DND-41 (cell line): ENCODE results near the gene CAPRIN1.

Source experiments
- ATAC-seq: fragments of 200-7000 bp; cut with Tn5 transposase; 3 replicates; pipeline ENCODE4 v1.9.1; 2021; ENCODE audit warnings: low read depth; ENCODE audit not compliant: insufficient read depth
- DNase-seq: peaks from one replicate; pipeline ENCODE4 v3.0.0-alpha.2; 2020
- H2AFZ ChIP-seq: 2 replicates; pipeline ENCODE4 v1.6.0; 2012; ENCODE audit warnings: low read depth, low read length
- H3K27ac ChIP-seq: 2 replicates; pipeline ENCODE4 v1.5.1; 2012; ENCODE audit warnings: low read length, inconsistent platforms
- H3K27me3 ChIP-seq: fragments of 200-600 bp; sonication (generic); 2 replicates; pipeline ENCODE4 v1.6.0; 2012; ENCODE audit warnings: low read length, mild to moderate bottlenecking, inconsistent platforms; ENCODE audit not compliant: insufficient read depth, poor library complexity
- H3K36me3 ChIP-seq: 2 replicates; pipeline ENCODE4 v1.5.1; 2012; ENCODE audit warnings: low read length, inconsistent platforms; ENCODE audit not compliant: insufficient read depth
- H3K4me1 ChIP-seq: 2 replicates; pipeline ENCODE4 v1.5.1; 2012; ENCODE audit warnings: mild to moderate bottlenecking, low read length; ENCODE audit not compliant: insufficient read depth
- H3K4me2 ChIP-seq: 2 replicates; pipeline ENCODE4 v1.6.0; 2012; ENCODE audit warnings: mild to moderate bottlenecking, moderate library complexity, low read length, inconsistent platforms; ENCODE audit not compliant: insufficient read depth
- H3K4me3 ChIP-seq, 2 experiments: fragments of 200-600 bp in 1 of 2; shearing (Covaris generic) in 1 of 2; 2 replicates each; pipeline ENCODE4 v1.5.1; 2012 to 2016; ENCODE audit warnings: inconsistent platforms in 2 of 2, low read length in 2 of 2, mild to moderate bottlenecking in 2 of 2, low read depth in 1 of 2, moderate library complexity in 1 of 2
- H3K79me2 ChIP-seq: 2 replicates; pipeline ENCODE4 v1.6.0; 2012; ENCODE audit warnings: low read length, inconsistent platforms; ENCODE audit not compliant: insufficient read depth
- H3K9ac ChIP-seq: 2 replicates; pipeline ENCODE4 v1.6.0; 2012; ENCODE audit warnings: low read depth, mild to moderate bottlenecking, inconsistent platforms, low read length, moderate library complexity
- H3K9me3 ChIP-seq: 2 replicates; pipeline ENCODE4 v1.5.1; 2012; ENCODE audit warnings: low read length, moderate library complexity, mild to moderate bottlenecking, inconsistent platforms; ENCODE audit not compliant: insufficient read depth, severe bottlenecking
- H4K20me1 ChIP-seq: 2 replicates; pipeline ENCODE4 v1.6.0; 2012; ENCODE audit warnings: low read length; ENCODE audit not compliant: insufficient read depth
- EZH2 ChIP-seq: IDR thresholded peaks from 3 replicates; pipeline ENCODE4 v1.6.1; 2012; ENCODE audit warnings: borderline replicate concordance, low read depth, mild to moderate bottlenecking, moderate library complexity, low read length, inconsistent platforms; ENCODE audit not compliant: severe bottlenecking
- TF ChIP-seq, protein P1 (sequence below): IDR thresholded peaks from 2 replicates; pipeline ENCODE4 v1.5.1; 2012; ENCODE audit warnings: borderline replicate concordance, low read length, moderate library complexity, mild to moderate bottlenecking; ENCODE audit not compliant: poor library complexity, severe bottlenecking; ENCODE audit errors: extremely low read depth

The CAPRIN1 gene

DNA sequence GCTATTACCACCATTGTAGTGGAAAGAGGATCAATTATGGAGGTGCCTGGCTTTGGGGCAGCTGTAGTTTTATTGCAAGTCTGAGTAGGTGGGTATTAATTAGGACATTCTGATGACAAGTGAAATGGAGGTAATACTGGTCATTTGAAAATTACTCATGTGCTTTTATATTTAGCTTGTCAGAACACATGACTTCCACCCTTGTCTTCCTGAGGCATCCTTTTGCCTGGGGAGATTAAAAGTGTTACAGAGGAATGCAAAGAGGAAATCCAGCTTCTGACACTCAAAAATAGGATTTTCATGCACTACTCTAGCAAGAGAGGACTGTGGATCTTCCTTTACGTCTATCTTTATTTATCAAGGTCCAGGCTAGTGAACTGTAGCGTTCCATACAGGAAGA lies 44.7 kb upstream of the CAPRIN1 start:
- Histone ChIP-seq H2AFZ (no peak overlapping the region), H3K4me1 (no peaks in the 10 kb centered on the region), H3K9me3 (no peaks in the 10 kb centered on the region), H3K4me3 (no peak overlapping the region), H3K9ac (no peak overlapping the region), H3K36me3 (no peaks in the 10 kb centered on the region), H3K79me2 (no peaks in the 10 kb centered on the region), H3K27me3 (peaks cover 14% of the 10 kb centered on the region), H3K27ac (no peak overlapping the region), H3K4me2 (no peak overlapping the region), H4K20me1 (no peaks in the 10 kb centered on the region)
- no peak for DNase-seq
- TF ChIP-seq, protein P1, sequence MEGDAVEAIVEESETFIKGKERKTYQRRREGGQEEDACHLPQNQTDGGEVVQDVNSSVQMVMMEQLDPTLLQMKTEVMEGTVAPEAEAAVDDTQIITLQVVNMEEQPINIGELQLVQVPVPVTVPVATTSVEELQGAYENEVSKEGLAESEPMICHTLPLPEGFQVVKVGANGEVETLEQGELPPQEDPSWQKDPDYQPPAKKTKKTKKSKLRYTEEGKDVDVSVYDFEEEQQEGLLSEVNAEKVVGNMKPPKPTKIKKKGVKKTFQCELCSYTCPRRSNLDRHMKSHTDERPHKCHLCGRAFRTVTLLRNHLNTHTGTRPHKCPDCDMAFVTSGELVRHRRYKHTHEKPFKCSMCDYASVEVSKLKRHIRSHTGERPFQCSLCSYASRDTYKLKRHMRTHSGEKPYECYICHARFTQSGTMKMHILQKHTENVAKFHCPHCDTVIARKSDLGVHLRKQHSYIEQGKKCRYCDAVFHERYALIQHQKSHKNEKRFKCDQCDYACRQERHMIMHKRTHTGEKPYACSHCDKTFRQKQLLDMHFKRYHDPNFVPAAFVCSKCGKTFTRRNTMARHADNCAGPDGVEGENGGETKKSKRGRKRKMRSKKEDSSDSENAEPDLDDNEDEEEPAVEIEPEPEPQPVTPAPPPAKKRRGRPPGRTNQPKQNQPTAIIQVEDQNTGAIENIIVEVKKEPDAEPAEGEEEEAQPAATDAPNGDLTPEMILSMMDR = no peak
- TF ChIP-seq EZH2 = no peak
- ATAC-seq = no peak

DNA sequence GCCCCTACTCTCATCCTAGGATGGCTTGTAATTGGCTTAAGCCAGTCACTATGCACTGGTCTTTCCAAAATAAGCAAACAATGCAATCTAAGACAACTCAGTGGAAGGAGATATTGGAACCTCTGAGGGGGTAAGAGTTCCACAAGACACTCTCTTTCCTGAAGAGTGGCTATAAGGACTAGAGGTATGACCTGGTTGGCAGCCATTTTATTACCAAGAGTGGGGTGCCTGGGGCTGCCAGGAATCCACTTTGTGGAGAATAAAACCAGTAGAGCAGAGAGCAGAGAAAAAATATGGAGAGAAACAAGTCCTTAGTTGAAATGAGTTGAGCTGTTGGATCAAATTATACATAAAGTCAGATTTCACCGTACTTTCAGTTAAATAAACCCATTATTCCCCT lies 38.8 kb upstream of the CAPRIN1 start:
- Histone ChIP-seq H3K27ac (no peak overlapping the region), H3K4me2 (no peak overlapping the region), H3K9ac (no peak overlapping the region), H2AFZ (no peak overlapping the region), H3K27me3 (no peaks in the 10 kb centered on the region), H3K4me1 (no peaks in the 10 kb centered on the region), H3K79me2 (no peaks in the 10 kb centered on the region), H3K9me3 (no peaks in the 10 kb centered on the region), H4K20me1 (no peaks in the 10 kb centered on the region), H3K36me3 (no peaks in the 10 kb centered on the region), H3K4me3 (no peak overlapping the region)
- TF ChIP-seq EZH2 = no peak
- TF ChIP-seq, protein P1 = no peak
- ATAC-seq (no peak), DNase-seq (no peak)

DNA sequence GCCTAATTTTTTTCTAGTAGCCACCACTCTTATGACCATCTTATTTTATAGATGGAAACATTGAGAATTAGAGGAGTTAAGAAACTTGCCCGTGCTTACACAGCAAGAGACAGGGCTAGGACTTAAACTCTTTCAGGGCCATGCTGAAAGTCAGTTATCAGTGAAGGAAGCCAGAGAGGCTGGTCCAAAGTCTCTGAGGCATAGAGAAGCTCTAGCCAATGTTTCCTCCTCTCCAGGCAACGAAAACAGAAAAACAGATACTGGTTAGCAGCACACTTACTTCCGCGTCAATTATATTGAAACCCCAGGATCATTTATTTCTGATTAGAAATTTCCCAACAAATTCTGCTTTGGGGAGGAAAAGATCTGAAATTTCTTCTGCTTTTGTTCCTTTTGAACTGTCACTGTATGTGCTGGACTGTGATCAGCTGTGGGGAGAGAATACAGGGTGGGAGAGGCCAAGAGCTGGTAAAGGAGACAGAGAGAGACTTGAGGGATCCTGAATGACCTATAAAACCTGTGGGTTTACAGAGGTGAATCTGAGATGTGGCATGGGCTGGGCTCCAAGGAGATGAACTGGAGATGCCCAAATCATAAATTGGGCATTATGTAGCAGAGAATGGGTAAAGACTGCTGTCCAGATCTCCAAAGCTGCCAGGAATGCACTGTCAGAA lies 37.5 kb upstream of the CAPRIN1 start:
- H4K20me1 ChIP-seq = no peaks in the 10 kb centered on the region
- no peak overlapping the region for H3K27ac ChIP-seq
- H3K4me1 ChIP-seq = no peaks in the 10 kb centered on the region
- no peak overlapping the region for H3K4me2 ChIP-seq
- H2AFZ ChIP-seq = no peak overlapping the region
- H3K79me2 ChIP-seq = no peaks in the 10 kb centered on the region
- ATAC-seq (no peak), DNase-seq (no peak)
- H3K9me3 ChIP-seq = no peaks in the 10 kb centered on the region
- H3K27me3 ChIP-seq = no peaks in the 10 kb centered on the region
- TF ChIP-seq, protein P1 = no peak
- no peak for TF ChIP-seq EZH2
- no peak overlapping the region for H3K9ac ChIP-seq
- H3K36me3 ChIP-seq = no peaks in the 10 kb centered on the region
- H3K4me3 ChIP-seq = no peak overlapping the region
